ENCODE measurements around the gene CD177.
"Not testable (repeated sequence)": the region's sequence is repeated elsewhere in the genome, so short reads cannot be mapped to it uniquely, and the experiment has no call there.

CD177 gene

DNA sequence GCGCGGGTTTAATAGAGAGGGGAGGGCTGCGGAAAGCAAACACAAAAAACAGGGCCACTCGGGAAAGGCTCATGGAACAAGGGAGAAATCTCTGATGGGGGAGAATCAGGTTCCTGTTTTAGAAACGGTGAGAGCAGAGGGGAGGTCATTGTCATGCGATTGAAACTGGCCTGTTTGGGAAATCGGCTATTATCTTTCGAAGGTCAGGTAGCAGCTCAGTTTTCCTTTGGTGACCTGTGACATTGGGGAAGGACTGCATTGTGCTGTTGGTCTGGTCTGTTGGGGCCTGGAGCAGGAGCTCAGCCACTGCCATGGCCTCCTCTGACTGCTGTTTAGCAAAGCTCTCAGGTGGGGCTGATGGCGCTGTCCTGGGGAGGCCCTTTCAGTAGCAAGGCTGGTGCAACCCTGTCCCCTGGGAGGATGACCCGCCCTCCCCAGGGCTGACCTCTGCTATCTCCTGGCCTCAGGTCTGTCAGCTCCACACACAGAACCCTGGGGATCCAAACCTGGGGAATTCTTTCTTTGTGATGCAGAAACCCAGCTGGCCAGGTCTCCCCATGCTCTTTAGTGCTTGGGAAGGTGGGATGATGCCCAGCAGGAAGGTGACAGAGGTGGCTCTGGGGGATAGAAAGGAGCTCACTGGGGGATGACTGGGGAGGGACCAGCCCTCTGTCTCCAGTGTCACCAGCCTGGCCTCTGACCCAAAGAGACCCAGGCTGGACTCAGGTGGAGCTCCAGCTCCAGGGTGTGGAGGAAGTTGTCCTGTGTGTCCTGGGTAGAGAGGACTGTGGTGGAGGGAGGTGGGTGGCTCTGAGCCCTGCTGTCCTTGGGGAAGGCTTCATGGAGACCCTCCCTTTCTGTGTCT lies 21.2 kb upstream of the CD177 start:
- Histone ChIP-seq H3K27me3 (ENCODE audit: control insufficient read depth, insufficient read depth, low read length) (no peaks in the 10 kb centered on the region), H3K9me3 (ENCODE audit: control insufficient read depth, insufficient read depth, low read length) (peaks cover 29% of the 10 kb centered on the region), H3K9ac (ENCODE audit: low read depth, low read length) (no peak overlapping the region), H3K4me3 (ENCODE audit: low read depth, low read length) (no peak overlapping the region), H3K4me1 (ENCODE audit: control insufficient read depth, insufficient read depth, low read length) (peaks cover 7% of the 10 kb centered on the region; the same call in 1 of the 2 replicates), H3K27ac (ENCODE audit: low read depth, low read length) (no peak overlapping the region), H3K36me3 (ENCODE audit: control insufficient read depth, insufficient read depth, low read length) (no peaks in the 10 kb centered on the region)

DNA sequence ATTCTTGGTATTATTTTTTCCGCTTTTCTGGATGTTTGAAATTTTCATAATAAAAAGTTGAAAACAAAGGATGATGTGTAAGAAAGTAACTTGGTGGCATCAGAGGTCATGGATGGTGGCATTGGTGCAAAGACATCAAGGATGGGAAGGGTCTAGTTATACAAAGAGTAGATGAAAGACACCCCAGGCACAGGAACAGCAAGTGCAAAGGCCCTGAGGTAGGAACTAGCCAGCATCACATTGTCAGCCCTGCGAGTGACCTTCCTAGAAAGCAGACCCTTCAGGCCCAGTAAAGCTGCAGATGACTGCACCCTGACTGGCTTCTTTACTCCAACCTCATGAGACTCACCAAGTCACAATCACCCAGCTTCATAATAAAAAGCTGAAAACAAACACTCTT lies 17.0 kb upstream of the CD177 start:
- H3K9ac ChIP-seq (ENCODE audit: low read depth, low read length); H3K27ac ChIP-seq (ENCODE audit: low read depth, low read length); H3K4me3 ChIP-seq (ENCODE audit: low read depth, low read length); H3K27me3 ChIP-seq (ENCODE audit: control insufficient read depth, insufficient read depth, low read length); H3K9me3 ChIP-seq (ENCODE audit: control insufficient read depth, insufficient read depth, low read length); H3K4me1 ChIP-seq (ENCODE audit: control insufficient read depth, insufficient read depth, low read length); H3K36me3 ChIP-seq (ENCODE audit: control insufficient read depth, insufficient read depth, low read length): not testable (repeated sequence)

DNA sequence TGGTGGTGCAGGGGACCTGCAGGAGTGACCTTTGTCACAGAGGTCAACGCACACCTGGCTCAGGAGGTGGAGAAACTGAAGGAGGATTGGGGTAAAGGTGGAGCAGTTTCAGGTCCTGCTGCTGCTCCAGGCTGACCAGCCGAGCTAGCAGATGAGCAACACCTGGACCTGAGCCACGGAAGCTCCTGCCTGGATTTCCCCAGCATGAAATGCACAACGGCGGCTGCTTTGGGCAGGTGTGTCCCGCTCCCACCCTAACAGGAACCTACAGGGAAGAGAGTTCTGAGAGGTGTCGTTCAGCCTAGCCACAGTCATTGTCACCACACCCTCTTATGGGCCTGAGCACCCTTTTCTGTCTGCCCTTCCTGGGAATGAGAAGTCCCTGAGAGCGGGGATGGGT lies 15.7 kb upstream of the CD177 start:
- no peaks in the 10 kb centered on the region for H3K36me3 ChIP-seq (ENCODE audit: control insufficient read depth, insufficient read depth, low read length)
- peaks cover under 1% of the 10 kb centered on the region; the same call in 1 of the 2 replicates for H3K4me1 ChIP-seq (ENCODE audit: control insufficient read depth, insufficient read depth, low read length)
- no peak overlapping the region for H3K9ac ChIP-seq (ENCODE audit: low read depth, low read length)
- no peak overlapping the region for H3K27ac ChIP-seq (ENCODE audit: low read depth, low read length)
- H3K9me3 ChIP-seq (ENCODE audit: control insufficient read depth, insufficient read depth, low read length) = 0 out of 2 replicates have a peak, but pooled peaks cover 3% of the 10 kb centered on the region
- no peak overlapping the region for H3K4me3 ChIP-seq (ENCODE audit: low read depth, low read length)
- H3K27me3 ChIP-seq (ENCODE audit: control insufficient read depth, insufficient read depth, low read length) = no peaks in the 10 kb centered on the region

DNA sequence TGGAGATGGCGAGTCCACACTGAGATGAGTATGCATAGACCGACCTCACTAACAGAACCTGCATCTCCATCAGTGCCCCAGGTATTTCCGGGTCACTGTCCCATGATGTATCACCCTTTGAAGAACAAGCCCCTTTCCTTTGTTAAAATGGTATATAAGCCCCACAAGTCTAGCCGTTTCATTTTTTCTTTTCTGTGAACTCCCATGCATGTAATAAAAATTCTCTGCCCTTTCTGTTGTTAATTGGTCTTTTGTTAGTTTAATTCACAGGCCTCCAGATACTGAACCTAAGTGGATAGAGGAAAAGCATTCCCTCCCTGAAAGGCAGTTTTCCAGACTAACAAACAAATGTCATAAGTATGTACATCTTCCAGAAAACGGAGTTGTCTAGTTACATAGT lies 15.0 kb upstream of the CD177 start:
- no peaks in the 10 kb centered on the region for H3K36me3 ChIP-seq (ENCODE audit: control insufficient read depth, insufficient read depth, low read length)
- no peaks in the 10 kb centered on the region for H3K27me3 ChIP-seq (ENCODE audit: control insufficient read depth, insufficient read depth, low read length)
- H3K9ac ChIP-seq (ENCODE audit: low read depth, low read length) = no peak overlapping the region
- H3K27ac ChIP-seq (ENCODE audit: low read depth, low read length) = no peak overlapping the region
- H3K4me3 ChIP-seq (ENCODE audit: low read depth, low read length) = no peak overlapping the region
- H3K9me3 ChIP-seq (ENCODE audit: control insufficient read depth, insufficient read depth, low read length) = no peaks in the 10 kb centered on the region
- no peaks in the 10 kb centered on the region for H3K4me1 ChIP-seq (ENCODE audit: control insufficient read depth, insufficient read depth, low read length)

DNA sequence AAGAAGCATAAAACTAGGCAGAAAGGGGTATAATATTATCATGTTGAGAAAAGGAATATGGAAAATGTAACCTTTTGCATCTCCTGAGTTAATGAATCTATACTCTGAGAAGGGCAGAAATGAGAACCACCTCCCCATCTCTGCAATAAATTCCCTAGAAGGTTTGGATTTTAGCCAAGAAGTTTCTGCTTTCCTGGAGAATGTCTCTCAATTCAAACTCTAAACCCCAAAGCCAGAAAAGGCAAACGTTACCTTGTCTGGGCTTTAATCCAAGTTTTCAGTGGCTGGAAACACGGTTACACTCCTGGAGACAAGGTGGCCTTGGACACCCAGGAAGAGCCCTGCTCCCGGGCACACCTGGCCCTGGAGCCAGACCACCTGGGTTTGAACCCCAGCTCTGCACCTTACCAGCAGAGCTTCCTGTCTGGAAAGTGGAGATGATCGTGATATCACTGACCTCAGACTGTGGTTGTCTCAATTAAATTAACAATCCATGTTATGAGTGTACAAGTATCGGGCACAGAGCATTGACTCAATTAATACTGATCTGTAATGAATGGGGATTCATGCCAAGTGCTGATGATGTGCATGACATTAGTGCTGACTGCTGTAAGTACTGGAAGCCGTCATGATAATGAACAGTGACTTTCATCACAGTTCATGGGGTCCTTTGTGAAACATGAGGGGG lies 14.1 kb upstream of the CD177 start:
- not testable (repeated sequence) for H3K4me3 ChIP-seq (ENCODE audit: low read depth, low read length); H3K4me1 ChIP-seq (ENCODE audit: control insufficient read depth, insufficient read depth, low read length); H3K9me3 ChIP-seq (ENCODE audit: control insufficient read depth, insufficient read depth, low read length); H3K9ac ChIP-seq (ENCODE audit: low read depth, low read length); H3K36me3 ChIP-seq (ENCODE audit: control insufficient read depth, insufficient read depth, low read length); H3K27ac ChIP-seq (ENCODE audit: low read depth, low read length); H3K27me3 ChIP-seq (ENCODE audit: control insufficient read depth, insufficient read depth, low read length)

DNA sequence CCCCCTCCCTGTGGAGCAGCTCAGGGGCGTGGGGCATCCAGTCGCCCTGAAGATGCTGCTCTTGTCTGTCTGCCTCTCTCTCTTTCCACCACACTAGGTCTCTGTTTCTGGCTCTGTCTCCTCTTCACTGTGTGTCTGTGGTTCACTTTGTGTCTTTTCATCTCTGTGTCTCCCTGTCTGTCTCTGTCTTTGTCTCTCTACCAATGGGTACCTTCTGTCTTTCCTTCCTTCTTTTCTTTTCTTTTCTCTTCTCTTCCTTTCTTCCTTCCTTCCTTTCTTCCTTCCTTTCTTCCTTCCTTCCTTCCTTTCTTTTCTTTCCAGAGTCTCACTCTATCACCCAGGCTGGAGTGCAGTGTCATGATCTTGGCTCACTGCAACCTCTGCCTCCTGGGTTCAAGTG lies 13.4 kb upstream of the CD177 start:
- H3K36me3 ChIP-seq (ENCODE audit: control insufficient read depth, insufficient read depth, low read length); H3K27me3 ChIP-seq (ENCODE audit: control insufficient read depth, insufficient read depth, low read length); H3K4me3 ChIP-seq (ENCODE audit: low read depth, low read length); H3K27ac ChIP-seq (ENCODE audit: low read depth, low read length); H3K9me3 ChIP-seq (ENCODE audit: control insufficient read depth, insufficient read depth, low read length); H3K9ac ChIP-seq (ENCODE audit: low read depth, low read length); H3K4me1 ChIP-seq (ENCODE audit: control insufficient read depth, insufficient read depth, low read length): not testable (repeated sequence)

DNA sequence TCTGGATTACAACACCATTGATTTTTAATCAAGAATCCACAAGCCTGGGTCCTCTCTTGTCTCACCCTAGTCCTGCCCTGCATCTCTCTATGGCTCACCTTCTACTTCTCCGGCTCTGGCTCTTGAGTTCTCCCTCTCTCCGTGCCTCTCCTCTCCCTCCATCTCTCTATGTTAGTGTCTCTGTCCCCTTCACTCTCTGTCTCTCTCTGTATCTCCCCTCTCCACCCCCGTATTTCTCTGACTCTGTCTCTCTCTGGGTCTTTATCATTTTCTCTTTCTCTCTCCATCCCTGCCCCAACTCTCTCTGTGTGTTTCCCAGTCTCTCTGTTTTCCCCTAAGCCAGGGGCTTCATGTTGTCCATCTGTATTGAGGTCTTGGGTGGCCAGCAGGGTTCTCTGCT lies 12.4 kb upstream of the CD177 start:
- H3K9me3 ChIP-seq (ENCODE audit: control insufficient read depth, insufficient read depth, low read length); H3K27ac ChIP-seq (ENCODE audit: low read depth, low read length); H3K4me1 ChIP-seq (ENCODE audit: control insufficient read depth, insufficient read depth, low read length); H3K4me3 ChIP-seq (ENCODE audit: low read depth, low read length); H3K9ac ChIP-seq (ENCODE audit: low read depth, low read length); H3K36me3 ChIP-seq (ENCODE audit: control insufficient read depth, insufficient read depth, low read length); H3K27me3 ChIP-seq (ENCODE audit: control insufficient read depth, insufficient read depth, low read length): not testable (repeated sequence)

DNA sequence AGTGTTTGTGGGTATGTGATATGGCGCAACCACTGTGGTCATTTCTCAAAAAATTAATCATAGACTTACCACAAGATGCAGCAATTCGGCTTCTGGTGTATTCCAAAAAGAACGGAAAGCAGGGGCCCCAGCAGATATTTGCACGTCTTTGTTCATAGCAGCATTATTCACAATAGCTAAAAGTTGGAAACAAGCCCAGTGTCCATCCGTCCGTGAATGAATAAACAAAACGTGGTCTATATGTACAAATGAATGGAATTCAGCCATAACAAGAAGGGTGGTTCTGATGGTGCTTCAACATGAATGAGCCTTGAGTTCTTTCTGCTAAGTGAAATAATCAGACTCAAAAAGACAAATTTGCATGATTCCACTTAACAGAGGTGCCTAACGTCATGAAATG lies 11.4 kb upstream of the CD177 start:
- not testable (repeated sequence) for H3K9ac ChIP-seq (ENCODE audit: low read depth, low read length); H3K4me3 ChIP-seq (ENCODE audit: low read depth, low read length); H3K27me3 ChIP-seq (ENCODE audit: control insufficient read depth, insufficient read depth, low read length); H3K4me1 ChIP-seq (ENCODE audit: control insufficient read depth, insufficient read depth, low read length); H3K36me3 ChIP-seq (ENCODE audit: control insufficient read depth, insufficient read depth, low read length); H3K27ac ChIP-seq (ENCODE audit: low read depth, low read length); H3K9me3 ChIP-seq (ENCODE audit: control insufficient read depth, insufficient read depth, low read length)

DNA sequence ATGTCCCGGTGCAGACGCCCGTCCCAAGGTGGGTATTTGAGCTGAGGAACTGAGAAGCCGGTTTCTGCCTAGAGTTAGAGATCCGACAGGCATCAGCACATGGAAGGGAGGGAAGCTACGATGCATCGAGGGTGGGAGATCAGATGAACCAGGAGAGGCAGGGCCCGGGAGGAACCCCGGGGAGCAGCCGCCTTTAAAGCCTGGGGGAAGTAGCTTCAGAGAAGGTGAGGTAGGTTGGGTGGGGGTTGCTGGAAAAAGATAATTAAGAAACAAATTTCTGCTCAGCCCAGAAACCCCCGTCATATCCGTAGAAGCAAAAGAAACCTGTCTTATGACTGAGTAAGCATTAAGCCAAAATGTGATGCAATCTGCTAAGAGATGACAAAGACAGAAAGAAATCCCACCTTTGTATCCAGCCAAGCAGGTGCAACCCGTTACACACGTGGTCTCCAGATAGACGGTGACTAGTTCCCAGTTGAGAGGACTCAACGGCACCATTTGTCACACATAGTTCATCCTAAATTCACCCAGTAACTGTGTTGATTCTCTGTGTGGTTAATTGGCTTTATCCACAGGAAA lies 9.1 kb upstream of the CD177 start:
- not testable (repeated sequence) for H3K27me3 ChIP-seq (ENCODE audit: control insufficient read depth, insufficient read depth, low read length); H3K27ac ChIP-seq (ENCODE audit: low read depth, low read length); H3K9me3 ChIP-seq (ENCODE audit: control insufficient read depth, insufficient read depth, low read length); H3K4me3 ChIP-seq (ENCODE audit: low read depth, low read length); H3K36me3 ChIP-seq (ENCODE audit: control insufficient read depth, insufficient read depth, low read length); H3K4me1 ChIP-seq (ENCODE audit: control insufficient read depth, insufficient read depth, low read length); H3K9ac ChIP-seq (ENCODE audit: low read depth, low read length)

DNA sequence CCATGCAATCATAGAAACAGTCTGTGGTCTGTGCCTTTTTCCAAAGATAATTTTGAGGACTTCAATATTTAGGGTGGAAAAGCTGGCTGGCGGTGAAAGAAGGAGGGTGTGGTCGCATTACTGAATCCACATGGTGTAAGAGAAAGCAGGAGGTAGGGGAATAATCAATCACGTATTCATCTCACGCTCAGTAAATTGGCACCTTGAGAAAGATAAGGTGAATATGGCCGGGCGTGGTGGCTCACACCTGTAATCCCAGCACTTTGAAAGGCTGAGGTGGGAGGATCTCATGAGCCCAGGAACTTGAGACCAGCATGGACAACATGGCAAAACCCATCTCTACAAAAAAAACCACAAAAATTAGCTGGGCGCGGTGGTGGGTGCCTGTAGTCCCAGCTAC lies 3.7 kb upstream of the CD177 start:
- not testable (repeated sequence) for H3K27ac ChIP-seq (ENCODE audit: low read depth, low read length); H3K9ac ChIP-seq (ENCODE audit: low read depth, low read length); H3K4me1 ChIP-seq (ENCODE audit: control insufficient read depth, insufficient read depth, low read length); H3K27me3 ChIP-seq (ENCODE audit: control insufficient read depth, insufficient read depth, low read length); H3K4me3 ChIP-seq (ENCODE audit: low read depth, low read length); H3K9me3 ChIP-seq (ENCODE audit: control insufficient read depth, insufficient read depth, low read length); H3K36me3 ChIP-seq (ENCODE audit: control insufficient read depth, insufficient read depth, low read length)

DNA sequence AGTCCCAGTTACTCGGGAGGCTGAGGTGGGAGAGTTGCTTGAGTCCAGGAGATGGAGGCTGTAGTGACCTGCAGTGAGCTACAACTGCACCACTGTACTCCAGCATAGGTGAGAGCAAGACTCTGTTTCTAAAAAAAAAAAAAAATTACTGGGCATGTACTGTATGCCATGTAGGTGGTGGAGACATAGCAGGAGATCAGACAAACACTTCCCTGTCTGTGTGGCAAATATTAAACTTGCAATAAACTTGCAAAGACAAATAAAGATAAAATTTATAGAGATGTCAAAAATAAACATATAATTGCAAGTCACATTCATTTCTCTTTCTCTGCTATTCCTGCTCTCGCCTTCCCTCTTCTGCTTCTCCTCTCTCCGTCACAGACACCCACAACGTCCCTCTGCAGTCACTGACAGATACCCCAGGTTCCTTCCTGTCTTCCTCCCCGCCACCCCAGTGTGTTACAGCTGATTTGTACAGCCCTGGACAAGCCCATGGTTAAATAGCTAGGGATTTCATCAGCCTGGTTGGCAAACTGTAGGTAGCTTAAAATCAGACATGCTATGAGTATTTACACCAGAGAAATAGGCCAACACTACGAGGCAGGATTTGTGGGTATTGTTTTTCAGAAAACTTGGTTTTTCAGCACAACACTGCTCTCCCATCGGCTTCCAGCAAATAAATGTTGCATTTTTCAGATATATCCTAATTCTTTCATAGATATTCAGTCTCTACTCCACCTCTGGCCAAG lies 1.3 kb upstream of the CD177 start:
- peaks cover 8% of the 10 kb centered on the region for H3K27me3 ChIP-seq (ENCODE audit: control insufficient read depth, insufficient read depth, low read length)
- no peaks in the 10 kb centered on the region for H3K36me3 ChIP-seq (ENCODE audit: control insufficient read depth, insufficient read depth, low read length)
- no peak overlapping the region for H3K27ac ChIP-seq (ENCODE audit: low read depth, low read length)

More for the DNA sequence above, 1.3 kb upstream of the CD177 start:
- Histone ChIP-seq H3K9me3 (ENCODE audit: control insufficient read depth, insufficient read depth, low read length) (no peaks in the 10 kb centered on the region; the same call in 1 of the 2 replicates), H3K9ac (ENCODE audit: low read depth, low read length) (no peak overlapping the region), H3K4me3 (ENCODE audit: low read depth, low read length) (no peak overlapping the region), H3K4me1 (ENCODE audit: control insufficient read depth, insufficient read depth, low read length) (no peaks in the 10 kb centered on the region)
